IMR-90 (cell line): ENCODE measurements around the gene IFIT5. TPM values are rescaled to one million over a fixed set of nuclear protein-coding genes. Genes with fewer than 3 reads are reported as not detected.

ENCODE experiments used
- ATAC-seq: fragments of 200-7000 bp; cut with Tn5 transposase; 2 replicates; pipeline ENCODE4 v1.9.1; 2020; ENCODE audit warnings: low read depth, mild to moderate bottlenecking, moderate library complexity
- BruUV-seq: library from RNA; stranded (reverse); fragments of 400-500 nt; replicated peaks from 2 replicates; lab custom pipeline; 2021; lab: Mats Ljungman, UMichigan
- CTCF ChIA-PET: fragments of 300-600 bp; formaldehyde crosslinking; extraction: SDS; loops from one replicate; lab custom pipeline; 2021; ENCODE audit warnings: antibody characterized with exemption; lab: Yijun Ruan, JAX
- POLR2A ChIA-PET: fragments of 300-600 bp; sonication (Branson Sonifier 250); formaldehyde crosslinking; loops from one replicate; lab custom pipeline; 2022; ENCODE audit warnings: antibody characterized with exemption; ENCODE audit not compliant: unreplicated experiment; lab: Charles Lee
- DNase-seq: peaks from one replicate; pipeline ENCODE4 v3.0.0; 2013
- H2AFZ ChIP-seq: replicated peaks from 2 replicates; pipeline ENCODE3; 2013; ENCODE audit warnings: low read length, mild to moderate bottlenecking; ENCODE audit not compliant: poor library complexity
- H2AK5ac ChIP-seq: 2 replicates; pipeline ENCODE4 v1.6.1; 2013; ENCODE audit warnings: low read depth, low read length, inconsistent platforms
- H2AK9ac ChIP-seq: replicated peaks from 2 replicates; pipeline ENCODE3; 2013; ENCODE audit warnings: mild to moderate bottlenecking, low read depth, low read length, moderate library complexity; ENCODE audit not compliant: poor library complexity
- H2BK120ac ChIP-seq: 2 replicates; pipeline ENCODE4 v1.6.1; 2013; ENCODE audit warnings: low read depth, low read length, inconsistent platforms
- H2BK15ac ChIP-seq: 3 replicates; pipeline ENCODE4 v1.6.1; 2013; ENCODE audit warnings: low read depth, low read length, inconsistent platforms
- H2BK20ac ChIP-seq: 2 replicates; pipeline ENCODE4 v1.6.1; 2013; ENCODE audit warnings: low read depth, mild to moderate bottlenecking, inconsistent platforms, low read length, moderate library complexity
- H2BK5ac ChIP-seq: 2 replicates; pipeline ENCODE4 v1.6.1; 2013; ENCODE audit warnings: mild to moderate bottlenecking, low read depth, low read length, inconsistent platforms; ENCODE audit not compliant: poor library complexity, severe bottlenecking
- H3K14ac ChIP-seq: replicated peaks from 2 replicates; pipeline ENCODE4 v1.6.1; 2013; ENCODE audit warnings: low read depth, low read length, inconsistent platforms
- H3K18ac ChIP-seq: 2 replicates; pipeline ENCODE4 v1.6.1; 2013; ENCODE audit warnings: low read depth, low read length, control low read depth
- H3K23ac ChIP-seq: 2 replicates; pipeline ENCODE4 v1.6.1; 2013; ENCODE audit warnings: low read depth, low read length, inconsistent platforms
- H3K27ac ChIP-seq: 2 replicates; pipeline ENCODE4 v1.5.1; 2013; ENCODE audit warnings: mild to moderate bottlenecking, control low read depth, low read length; ENCODE audit not compliant: insufficient read depth
- H3K27me3 ChIP-seq: 2 replicates; pipeline ENCODE4 v1.6.1; 2013; ENCODE audit warnings: low read length; ENCODE audit not compliant: control insufficient read depth, insufficient read depth
- H3K36me3 ChIP-seq: 2 replicates; pipeline ENCODE4 v1.6.1; 2013; ENCODE audit warnings: low read length, mixed read lengths; ENCODE audit not compliant: control insufficient read depth, insufficient read depth
- H3K4ac ChIP-seq: 2 replicates; pipeline ENCODE4 v1.6.1; 2013; ENCODE audit warnings: low read depth, low read length, inconsistent platforms
- H3K4me1 ChIP-seq: 2 replicates; pipeline ENCODE4 v1.6.1; 2013; ENCODE audit warnings: low read length, mixed read lengths; ENCODE audit not compliant: control insufficient read depth, insufficient read depth
- H3K4me2 ChIP-seq: 2 replicates; pipeline ENCODE4 v1.6.1; 2013; ENCODE audit warnings: low read depth, mild to moderate bottlenecking, control low read depth, low read length, moderate library complexity
- H3K4me3 ChIP-seq: 2 replicates; pipeline ENCODE4 v1.5.1; 2013; ENCODE audit warnings: low read depth, mild to moderate bottlenecking, control low read depth, low read length, moderate library complexity; ENCODE audit not compliant: insufficient read depth
- H3K56ac ChIP-seq: 2 replicates; pipeline ENCODE4 v1.6.1; 2013; ENCODE audit warnings: low read length, inconsistent platforms; ENCODE audit not compliant: insufficient read depth; ENCODE audit errors: extremely low read depth
- H3K79me1 ChIP-seq, 2 experiments: 2 replicates each; pipeline ENCODE4 v1.6.1; 2013; ENCODE audit warnings: low read length in 2 of 2, inconsistent platforms in 1 of 2, low read depth in 1 of 2
- H3K9ac ChIP-seq: 2 replicates; pipeline ENCODE4 v1.6.1; 2013; ENCODE audit warnings: low read depth, low read length, control low read depth
- H3K9me1 ChIP-seq: 2 replicates; pipeline ENCODE4 v1.6.1; 2013; ENCODE audit warnings: low read length, inconsistent platforms; ENCODE audit not compliant: insufficient read depth
- H3K9me3 ChIP-seq: 2 replicates; pipeline ENCODE4 v1.6.1; 2013; ENCODE audit warnings: low read length; ENCODE audit not compliant: control insufficient read depth, insufficient read depth
- H4K20me1 ChIP-seq: 2 replicates; pipeline ENCODE4 v1.6.1; 2013; ENCODE audit warnings: low read length, inconsistent platforms; ENCODE audit not compliant: insufficient read depth
- H4K5ac ChIP-seq: 2 replicates; pipeline ENCODE4 v1.6.1; 2013; ENCODE audit warnings: mild to moderate bottlenecking, low read depth, low read length, control low read depth
- H4K8ac ChIP-seq, 2 experiments: 2 replicates each; pipeline ENCODE4 v1.6.1; 2013; ENCODE audit warnings: low read depth in 2 of 2, low read length in 2 of 2, control low read depth in 1 of 2, inconsistent platforms in 1 of 2
- H4K91ac ChIP-seq: 2 replicates; pipeline ENCODE4 v1.6.1; 2013; ENCODE audit warnings: low read depth, low read length, inconsistent platforms; ENCODE audit not compliant: insufficient read depth
- BHLHE40 ChIP-seq: fragments of 150-350 bp; IDR thresholded peaks from 2 replicates; pipeline ENCODE4 v1.6.1; 2016; ENCODE audit warnings: mild to moderate bottlenecking, low read depth, low read length
- CEBPB ChIP-seq: IDR thresholded peaks from 2 replicates; pipeline ENCODE4 v1.6.1; 2012; ENCODE audit warnings: low read depth, low read length, improper control_type of control experiment
- CHD1 ChIP-seq: IDR thresholded peaks from 2 replicates; pipeline ENCODE4 v1.6.1; 2012; ENCODE audit warnings: low read depth, low read length, improper control_type of control experiment
- ELK1 ChIP-seq: fragments of 150-350 bp; IDR thresholded peaks from 2 replicates; pipeline ENCODE4 v1.6.1; 2016; ENCODE audit warnings: low read depth, mild to moderate bottlenecking, low read length, moderate library complexity, borderline replicate concordance
- FOS ChIP-seq: fragments of 150-350 bp; IDR thresholded peaks from 2 replicates; pipeline ENCODE4 v1.6.1; 2016; ENCODE audit warnings: low read depth, low read length
- MAFK ChIP-seq: IDR thresholded peaks from 2 replicates; pipeline ENCODE4 v1.6.1; 2012; ENCODE audit warnings: low read depth, low read length, improper control_type of control experiment
- MAZ ChIP-seq: IDR thresholded peaks from 2 replicates; pipeline ENCODE4 v1.6.1; 2012; ENCODE audit warnings: low read depth, mild to moderate bottlenecking, low read length, improper control_type of control experiment, moderate library complexity, borderline replicate concordance
- MXI1 ChIP-seq: IDR thresholded peaks from 2 replicates; pipeline ENCODE4 v1.6.1; 2012; ENCODE audit warnings: low read depth, mild to moderate bottlenecking, low read length, moderate library complexity, borderline replicate concordance
- NFE2L2 ChIP-seq: fragments of 150-350 bp; IDR thresholded peaks from 2 replicates; pipeline ENCODE4 v1.6.1; 2016; ENCODE audit warnings: low read depth, mild to moderate bottlenecking, low read length
- POLR2A ChIP-seq: IDR thresholded peaks from 2 replicates; pipeline ENCODE4 v1.6.1; 2012; ENCODE audit warnings: mild to moderate bottlenecking, low read depth, low read length
- RAD21 ChIP-seq: IDR thresholded peaks from 2 replicates; pipeline ENCODE4 v1.6.1; 2012; ENCODE audit warnings: low read length, improper control_type of control experiment
- RCOR1 ChIP-seq: IDR thresholded peaks from 2 replicates; pipeline ENCODE4 v1.6.1; 2012; ENCODE audit warnings: mild to moderate bottlenecking, low read length, improper control_type of control experiment; ENCODE audit not compliant: insufficient replicate concordance
- RFX5 ChIP-seq: IDR thresholded peaks from 2 replicates; pipeline ENCODE4 v1.8.0; 2012; ENCODE audit warnings: low read depth, mild to moderate bottlenecking, low read length, moderate library complexity
- SMC3 ChIP-seq: fragments of 150-350 bp; IDR thresholded peaks from 2 replicates; pipeline ENCODE4 v1.6.1; 2016; ENCODE audit warnings: low read depth, mild to moderate bottlenecking, antibody characterized with exemption, low read length, moderate library complexity
- USF2 ChIP-seq: fragments of 150-350 bp; IDR thresholded peaks from 2 replicates; pipeline ENCODE4 v1.6.1; 2017; ENCODE audit warnings: mild to moderate bottlenecking, antibody characterized with exemption, low read length, low read depth
- WGBS, 2 experiments: methylation state at CpG; one replicate each; pipeline versions ENCODE4 v1.1.5 to v1.1.7; 2013; ENCODE audit warnings: missing lambda C conversion rate in 2 of 2; ENCODE audit not compliant: insufficient read length in 1 of 2; ENCODE audit errors: extremely low coverage in 2 of 2; 5-methylcytosine and 5-hydroxymethylcytosine counted together
- dilution Hi-C: fragments of 300-500 bp; cut with HindIII; formaldehyde crosslinking; loops from one replicate; pipeline ENCODE4 v1.14.3; 2018; ENCODE audit warnings: low sequenced_read_pairs; ENCODE audit not compliant: unreplicated experiment
- in situ Hi-C: fragments of 300-500 bp; cut with MboI; formaldehyde crosslinking; loops from 3 replicates; pipeline ENCODE4 v1.14.3; 2019; ENCODE audit warnings: low sequenced_read_pairs, inconsistent platforms, mixed read lengths
- intact Hi-C: fragments of 100-400 bp; cut with micrococcal nuclease; formaldehyde crosslinking; loops from 2 replicates; pipeline ENCODE4 v1.10.0; 2022
- polyA plus RNA-seq, 3 experiments: library from polyadenylated mRNA; depleted of rRNA; stranded (reverse); fragments of >200 nt; gene quantifications; 2 replicates each; pipeline ENCODE4 v1.2.3, GENCODE V29; 2012; ENCODE audit warnings: low replicate concordance in 1 of 3
- total RNA-seq: library from RNA; depleted of rRNA; stranded (reverse); fragments of >200 nt; gene quantifications from 2 replicates; pipeline ENCODE4 v1.2.3, GENCODE V29; 2012
- TF ChIP-seq, protein P1 (sequence below): conservative IDR thresholded peaks from 2 replicates; pipeline ENCODE4 v1.5.1; 2012; ENCODE audit warnings: mild to moderate bottlenecking, low read depth, low read length, improper control_type of control experiment

IFIT5 gene
- total and polyA plus RNA-seq, 2 of the 4 experiments (the other 2 are of a cell fraction) = 5.2 to 18.1 TPM

- Histone ChIP-seq H2BK5ac (no peak overlapping the region), H3K56ac (no peak overlapping the region), H2AK9ac (no peak overlapping the region), H3K4me3 (no peak overlapping the region), H4K20me1 (no peaks in the 10 kb centered on the region), H3K9me1 (peaks cover 7% of the 10 kb centered on the region), H2BK120ac (peak overlapping the region; percentile 68; the same call in 1 of the 2 replicates), H3K27me3 (no peaks in the 10 kb centered on the region), H3K23ac (no peak overlapping the region), H2AK5ac (no peak overlapping the region), H3K4me1 (peaks cover 19% of the 10 kb centered on the region), H3K27ac (no peak overlapping the region), H3K79me1 (no peaks in the 10 kb centered on the region), H2BK15ac (peak overlapping the region; percentile 48; the same call in 1 of the 3 replicates), H3K36me3 (no peaks in the 10 kb centered on the region), H3K4me2 (no peak overlapping the region), H4K5ac (peak overlapping the region; percentile 59; the same call in 1 of the 2 replicates), H3K9ac (no peak overlapping the region), H3K4ac (peak overlapping the region; percentile 61), H3K18ac (peak overlapping the region; percentile 20; the same call in 1 of the 2 replicates), H4K91ac (peak overlapping the region; percentile 52; the same call in 1 of the 2 replicates), H2BK20ac (peak overlapping the region; percentile 64; the same call in 1 of the 2 replicates), H3K14ac (0 out of 2 replicates have a peak overlapping the region, but pooled peaks have one; percentile 37), H2AFZ (no peak overlapping the region), H3K9me3 (no peaks in the 10 kb centered on the region), H4K8ac (no peak overlapping the region)
- in situ Hi-C loops = loop anchor here (5.0 to 25.0 kb wide), 3 partner anchors 133 to 1433 kb away; partner anchors contain the start of genes HTR7 and RPP30
- TF ChIP-seq FOS (no peak), NFE2L2 (no peak), ELK1 (no peak), RAD21 (no peak), RCOR1 (no peak), CHD1 (no peak), MXI1 (no peak), SMC3 (no peak), CEBPB (no peak), USF2 (no peak), BHLHE40 (no peak), RFX5 (no peak), POLR2A (no peak), MAZ (no peak), MAFK (no peak)
- TF ChIP-seq, protein P1, sequence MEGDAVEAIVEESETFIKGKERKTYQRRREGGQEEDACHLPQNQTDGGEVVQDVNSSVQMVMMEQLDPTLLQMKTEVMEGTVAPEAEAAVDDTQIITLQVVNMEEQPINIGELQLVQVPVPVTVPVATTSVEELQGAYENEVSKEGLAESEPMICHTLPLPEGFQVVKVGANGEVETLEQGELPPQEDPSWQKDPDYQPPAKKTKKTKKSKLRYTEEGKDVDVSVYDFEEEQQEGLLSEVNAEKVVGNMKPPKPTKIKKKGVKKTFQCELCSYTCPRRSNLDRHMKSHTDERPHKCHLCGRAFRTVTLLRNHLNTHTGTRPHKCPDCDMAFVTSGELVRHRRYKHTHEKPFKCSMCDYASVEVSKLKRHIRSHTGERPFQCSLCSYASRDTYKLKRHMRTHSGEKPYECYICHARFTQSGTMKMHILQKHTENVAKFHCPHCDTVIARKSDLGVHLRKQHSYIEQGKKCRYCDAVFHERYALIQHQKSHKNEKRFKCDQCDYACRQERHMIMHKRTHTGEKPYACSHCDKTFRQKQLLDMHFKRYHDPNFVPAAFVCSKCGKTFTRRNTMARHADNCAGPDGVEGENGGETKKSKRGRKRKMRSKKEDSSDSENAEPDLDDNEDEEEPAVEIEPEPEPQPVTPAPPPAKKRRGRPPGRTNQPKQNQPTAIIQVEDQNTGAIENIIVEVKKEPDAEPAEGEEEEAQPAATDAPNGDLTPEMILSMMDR = no peak
- BruUV-seq = no TSS peak
- no CpG with 5 or more reads among the region's 1 CpG for WGBS, 2 experiments
- ATAC-seq = no peak
- DNase-seq = no peak
- ChIA-PET CTCF (no interaction called here), POLR2A (no interaction called here)
- intact Hi-C loops = loop anchor here (10.0 kb wide), 3 partner anchors 846 to 1436 kb away; no protein-coding TSS in a partner anchor
- dilution Hi-C loops = no loop called here
Measured at GRCh38 chr10:89428877-89429276, 14.5 kb downstream of the IFIT5 start.
